HepG2 (cell line): ENCODE data around the gene PSD4. TPM values are rescaled to one million over a fixed set of nuclear protein-coding genes. Genes with fewer than 3 reads are reported as not detected.

Source experiments
- ATAC-seq: fragments of 200-7000 bp; cut with Tn5 transposase; 3 replicates; pipeline ENCODE4 v1.9.1; 2020; ENCODE audit warnings: mild to moderate bottlenecking, moderate library complexity
- BruUV-seq: library from RNA; stranded (reverse); fragments of 400-500 nt; replicated peaks from 2 replicates; lab custom pipeline; 2021; lab: Mats Ljungman, UMichigan
- CTCF ChIA-PET: fragments of 300-600 bp; formaldehyde crosslinking; extraction: SDS; loops from one replicate; lab custom pipeline; 2021; ENCODE audit warnings: low total read pairs, inconsistent platforms, low intra/inter-chr PET ratio; lab: Yijun Ruan, JAX
- POLR2A ChIA-PET: fragments of 350-600 bp; sonication (Branson Sonifier 250); formaldehyde crosslinking; loops from one replicate; lab custom pipeline; 2020; ENCODE audit warnings: antibody characterized with exemption, inconsistent platforms; lab: Yijun Ruan, JAX
- DNase-seq: peaks from one replicate; pipeline ENCODE4 v3.0.0-alpha.2; 2015; ENCODE audit warnings: low spot score
- FAIRE-seq: peaks from 3 replicates; lab custom pipeline; 2011; peaks lifted over from hg19 to GRCh38; lab: Jason Lieb, UNC
- H2AFZ ChIP-seq: one replicate; pipeline ENCODE4 v1.6.1; 2011; ENCODE audit warnings: low read length, inconsistent platforms
- H3K27ac ChIP-seq: fragments of 300-600 bp; 3 replicates; pipeline ENCODE4 v1.8.0; 2011; ENCODE audit warnings: mixed run types, mild to moderate bottlenecking, mixed read lengths, low read length, inconsistent platforms; ENCODE audit not compliant: insufficient read depth; ENCODE audit errors: extremely low read length
- H3K27me3 ChIP-seq, 2 experiments: fragments of 200-600 bp in 1 of 2; 2 replicates in 1 of 2; 3 replicates in 1 of 2; pipeline versions ENCODE4 v1.6.0 to v1.8.0; 2011; ENCODE audit warnings: low read length in 2 of 2, mild to moderate bottlenecking in 2 of 2, moderate library complexity in 2 of 2, inconsistent platforms in 1 of 2; ENCODE audit not compliant: insufficient read depth in 2 of 2, control insufficient read depth in 1 of 2
- H3K36me3 ChIP-seq, 2 experiments: fragments of 200-600 bp in 1 of 2; replicated peaks in 1 of 2; 2 replicates in 1 of 2; 3 replicates in 1 of 2; pipeline versions ENCODE4 v1.5.1 to v1.8.0; 2011; ENCODE audit warnings: low read length in 2 of 2, inconsistent platforms in 1 of 2; ENCODE audit not compliant: insufficient read depth in 2 of 2, control insufficient read depth in 1 of 2
- H3K4me1 ChIP-seq: 2 replicates; pipeline ENCODE4 v1.5.1; 2012; ENCODE audit warnings: low read length, inconsistent platforms; ENCODE audit not compliant: insufficient read depth
- H3K4me2 ChIP-seq: 2 replicates; pipeline ENCODE4 v1.6.0; 2011; ENCODE audit warnings: low read depth, low read length, inconsistent platforms
- H3K4me3 ChIP-seq, 3 experiments: fragments of 200-600 bp in 1 of 3; sonication (generic), shearing (Covaris generic) in 1 of 3; replicated peaks in 1 of 3; 2 replicates each; pipeline ENCODE4 v1.5.1; 2011 to 2016; ENCODE audit warnings: low read length in 3 of 3, inconsistent platforms in 2 of 3, low read depth in 2 of 3, mild to moderate bottlenecking in 2 of 3, control low read depth in 1 of 3, mixed read lengths in 1 of 3; ENCODE audit not compliant: insufficient read depth in 1 of 3
- H3K79me2 ChIP-seq: one replicate; pipeline ENCODE4 v1.6.1; 2011; ENCODE audit warnings: low read length, inconsistent platforms; ENCODE audit not compliant: insufficient read depth
- H3K9ac ChIP-seq: 2 replicates; pipeline ENCODE4 v1.6.0; 2011; ENCODE audit warnings: mild to moderate bottlenecking, low read depth, low read length, inconsistent platforms; ENCODE audit not compliant: insufficient read depth
- H3K9me3 ChIP-seq: 2 replicates; pipeline ENCODE4 v1.5.1; 2012; ENCODE audit warnings: mild to moderate bottlenecking, low read length
- H4K20me1 ChIP-seq: 2 replicates; pipeline ENCODE4 v1.6.0; 2011; ENCODE audit warnings: inconsistent platforms, mild to moderate bottlenecking, low read length, moderate library complexity; ENCODE audit not compliant: insufficient read depth
- CHD4 ChIP-seq: fragments of 200-600 bp; sonication (generic); IDR thresholded peaks from 2 replicates; pipeline ENCODE4 v1.7.0; 2017; ENCODE audit warnings: mild to moderate bottlenecking, low read length, borderline replicate concordance
- JDP2 ChIP-seq: sonication (generic); formaldehyde crosslinking; IDR thresholded peaks from 2 replicates; pipeline ENCODE4 v1.8.1; 2022; ENCODE audit warnings: missing genetic modification reagents, borderline replicate concordance
- MIER3 ChIP-seq: IDR thresholded peaks from 2 replicates; pipeline ENCODE4 v1.6.1; 2016; ENCODE audit warnings: missing compliant biosample characterization, borderline replicate concordance
- MTA1 ChIP-seq: sonication (generic); formaldehyde crosslinking; IDR thresholded peaks from 2 replicates; pipeline ENCODE4 v1.4.0; 2020; ENCODE audit warnings: missing genetic modification reagents, mild to moderate bottlenecking, borderline replicate concordance
- RBM22 ChIP-seq: fragments of 200-400 bp; formaldehyde crosslinking; optimal IDR thresholded peaks from 2 replicates; pipeline ENCODE3; 2017; ENCODE audit warnings: mild to moderate bottlenecking, low read length, moderate library complexity
- SUZ12 ChIP-seq: fragments of 150-350 bp; IDR thresholded peaks from 2 replicates; pipeline ENCODE4 v1.6.1; 2014; ENCODE audit warnings: low read depth, low read length
- TSC22D2 ChIP-seq: sonication (generic); formaldehyde crosslinking; IDR thresholded peaks from 2 replicates; pipeline ENCODE4 v1.5.1; 2020; ENCODE audit warnings: missing genetic modification reagents, mild to moderate bottlenecking, borderline replicate concordance
- ZNF230 ChIP-seq: sonication (generic); formaldehyde crosslinking; IDR thresholded peaks from 2 replicates; pipeline ENCODE4 v1.4.0; 2020; ENCODE audit warnings: mild to moderate bottlenecking, missing genetic modification reagents
- ZNF333 ChIP-seq: sonication (generic); formaldehyde crosslinking; IDR thresholded peaks from 2 replicates; pipeline ENCODE4 v1.4.0; 2020; ENCODE audit warnings: mild to moderate bottlenecking, missing genetic modification reagents, borderline replicate concordance
- ZNF530 ChIP-seq: sonication (generic); formaldehyde crosslinking; IDR thresholded peaks from 2 replicates; pipeline ENCODE4 v1.5.0; 2020; ENCODE audit warnings: low read depth, mild to moderate bottlenecking, missing genetic modification reagents
- ZNF615 ChIP-seq: sonication (generic); formaldehyde crosslinking; IDR thresholded peaks from 2 replicates; pipeline ENCODE4 v1.5.0; 2020; ENCODE audit warnings: mild to moderate bottlenecking, missing genetic modification reagents, borderline replicate concordance
- WGBS: methylation state at CpG from one replicate; pipeline ENCODE4 v1.1.6; 2017; ENCODE audit warnings: low lambda C conversion rate; 5-methylcytosine and 5-hydroxymethylcytosine counted together
- in situ Hi-C: cut with HindIII; loops from 2 replicates; pipeline ENCODE4 v1.10.0; 2017; ENCODE audit warnings: low pct_unique_long_range_greater_than_20kb; ENCODE audit not compliant: extremely low pct_ligation_motif_present
- intact Hi-C: fragments of 100-400 bp; cut with micrococcal nuclease; formaldehyde crosslinking; loops from one replicate; pipeline ENCODE4 v1.10.0; 2022; ENCODE audit not compliant: unreplicated experiment
- polyA plus RNA-seq, 8 experiments: library from polyadenylated mRNA; depleted of rRNA in 3 of 8; stranded (reverse) in 7 of 8; unstranded in 1 of 8; fragments of >200 nt; fragmentation: Illumina TruSeq in 4 of 8; extraction: Trizol in 4 of 8; gene quantifications; 2 replicates each; pipeline versions ENCODE4 v1.2.1 to v1.2.3, GENCODE V29; 2011 to 2016; ENCODE audit warnings: low read depth in 4 of 8, missing spikeins in 1 of 8, mixed read lengths in 1 of 8; ENCODE audit not compliant: insufficient read depth in 1 of 8
- total RNA-seq, 5 experiments: library from RNA; depleted of rRNA; stranded (reverse); fragments of >200 nt; fragmentation: Illumina TruSeq; extraction: Trizol; gene quantifications; 2 replicates each; pipeline ENCODE4 v1.2.3, GENCODE V29; 2016; ENCODE audit warnings: low read depth in 1 of 5
- TF ChIP-seq, protein P1 (sequence below): sonication (generic); formaldehyde crosslinking; IDR thresholded peaks from 2 replicates; pipeline ENCODE4 v1.5.1; 2020; ENCODE audit warnings: missing genetic modification reagents, mild to moderate bottlenecking, borderline replicate concordance
- TF ChIP-seq, protein P2 (sequence below): IDR thresholded peaks from 2 replicates; pipeline ENCODE4 v1.6.1; 2018; ENCODE audit warnings: missing genetic modification reagents, mild to moderate bottlenecking, missing compliant biosample characterization
- TF ChIP-seq, protein P3 (sequence below): sonication (generic); formaldehyde crosslinking; IDR thresholded peaks from 2 replicates; pipeline ENCODE4 v1.4.0; 2020; ENCODE audit warnings: mild to moderate bottlenecking, missing genetic modification reagents, borderline replicate concordance
- TF ChIP-seq, protein P4 (sequence below): sonication (generic); formaldehyde crosslinking; IDR thresholded peaks from 2 replicates; pipeline ENCODE4 v1.8.0; 2022; ENCODE audit warnings: missing genetic modification reagents, mild to moderate bottlenecking, inconsistent platforms, borderline replicate concordance
- TF ChIP-seq, protein P5 (sequence below): sonication (generic); formaldehyde crosslinking; IDR thresholded peaks from 2 replicates; pipeline ENCODE4 v1.5.0; 2020; ENCODE audit warnings: mild to moderate bottlenecking, missing genetic modification reagents

The PSD4 gene
- total and polyA plus RNA-seq, 2 of the 13 experiments (the other 11 are each of a cell fraction or from before 2014, with no cell fraction given) = 5.8 to 9.4 TPM

DNA sequence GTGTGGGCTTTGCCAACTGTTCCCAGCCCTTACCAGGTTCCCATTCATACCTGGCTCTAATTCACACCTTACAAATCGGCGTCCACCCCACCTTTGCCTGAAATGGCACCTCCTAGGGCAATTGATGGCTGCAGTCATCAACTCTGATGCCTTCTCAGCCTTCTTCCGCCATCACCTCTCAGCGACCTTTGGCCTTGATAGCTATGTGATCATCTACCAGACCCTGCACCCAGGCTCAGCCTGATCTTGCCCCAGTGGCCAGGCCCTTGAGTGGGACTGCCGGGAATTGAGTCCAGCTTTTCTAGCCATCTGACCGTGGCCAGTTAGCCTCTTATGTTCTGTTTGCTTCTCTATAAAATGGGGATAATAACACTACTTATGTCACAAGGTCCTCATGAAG is 32.5 kb downstream of the PSD4 start:
- H3K4me3 ChIP-seq = no peak overlapping the region
- H3K79me2 ChIP-seq = no peaks in the 10 kb centered on the region
- BruUV-seq = no TSS peak
- no peaks in the 10 kb centered on the region for H4K20me1 ChIP-seq
- TF ChIP-seq MTA1 (CRISPR knock-in tag) (no peak), MIER3 (CRISPR knock-in tag) (no peak), TSC22D2 (CRISPR knock-in tag) (no peak), ZNF333 (CRISPR knock-in tag) (no peak), CHD4 (no peak), RBM22 (no peak), ZNF530 (no peak), SUZ12 (no peak), ZNF230 (CRISPR knock-in tag) (no peak), JDP2 (CRISPR knock-in tag) (no peak), ZNF615 (CRISPR knock-in tag) (no peak)
- TF ChIP-seq, protein P1, sequence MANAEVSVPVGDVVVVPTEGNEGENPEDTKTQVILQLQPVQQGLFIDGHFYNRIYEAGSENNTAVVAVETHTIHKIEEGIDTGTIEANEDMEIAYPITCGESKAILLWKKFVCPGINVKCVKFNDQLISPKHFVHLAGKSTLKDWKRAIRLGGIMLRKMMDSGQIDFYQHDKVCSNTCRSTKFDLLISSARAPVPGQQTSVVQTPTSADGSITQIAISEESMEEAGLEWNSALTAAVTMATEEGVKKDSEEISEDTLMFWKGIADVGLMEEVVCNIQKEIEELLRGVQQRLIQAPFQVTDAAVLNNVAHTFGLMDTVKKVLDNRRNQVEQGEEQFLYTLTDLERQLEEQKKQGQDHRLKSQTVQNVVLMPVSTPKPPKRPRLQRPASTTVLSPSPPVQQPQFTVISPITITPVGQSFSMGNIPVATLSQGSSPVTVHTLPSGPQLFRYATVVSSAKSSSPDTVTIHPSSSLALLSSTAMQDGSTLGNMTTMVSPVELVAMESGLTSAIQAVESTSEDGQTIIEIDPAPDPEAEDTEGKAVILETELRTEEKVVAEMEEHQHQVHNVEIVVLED = no peak
- TF ChIP-seq, protein P2, sequence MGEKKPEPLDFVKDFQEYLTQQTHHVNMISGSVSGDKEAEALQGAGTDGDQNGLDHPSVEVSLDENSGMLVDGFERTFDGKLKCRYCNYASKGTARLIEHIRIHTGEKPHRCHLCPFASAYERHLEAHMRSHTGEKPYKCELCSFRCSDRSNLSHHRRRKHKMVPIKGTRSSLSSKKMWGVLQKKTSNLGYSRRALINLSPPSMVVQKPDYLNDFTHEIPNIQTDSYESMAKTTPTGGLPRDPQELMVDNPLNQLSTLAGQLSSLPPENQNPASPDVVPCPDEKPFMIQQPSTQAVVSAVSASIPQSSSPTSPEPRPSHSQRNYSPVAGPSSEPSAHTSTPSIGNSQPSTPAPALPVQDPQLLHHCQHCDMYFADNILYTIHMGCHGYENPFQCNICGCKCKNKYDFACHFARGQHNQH (CRISPR knock-in tag) = no peak
- TF ChIP-seq, protein P3, sequence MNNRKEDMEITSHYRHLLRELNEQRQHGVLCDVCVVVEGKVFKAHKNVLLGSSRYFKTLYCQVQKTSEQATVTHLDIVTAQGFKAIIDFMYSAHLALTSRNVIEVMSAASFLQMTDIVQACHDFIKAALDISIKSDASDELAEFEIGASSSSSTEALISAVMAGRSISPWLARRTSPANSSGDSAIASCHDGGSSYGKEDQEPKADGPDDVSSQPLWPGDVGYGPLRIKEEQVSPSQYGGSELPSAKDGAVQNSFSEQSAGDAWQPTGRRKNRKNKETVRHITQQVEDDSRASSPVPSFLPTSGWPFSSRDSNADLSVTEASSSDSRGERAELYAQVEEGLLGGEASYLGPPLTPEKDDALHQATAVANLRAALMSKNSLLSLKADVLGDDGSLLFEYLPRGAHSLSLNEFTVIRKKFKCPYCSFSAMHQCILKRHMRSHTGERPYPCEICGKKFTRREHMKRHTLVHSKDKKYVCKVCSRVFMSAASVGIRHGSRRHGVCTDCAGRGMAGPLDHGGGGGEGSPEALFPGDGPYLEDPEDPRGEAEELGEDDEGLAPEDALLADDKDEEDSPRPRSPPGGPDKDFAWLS (CRISPR knock-in tag) = no peak
- TF ChIP-seq, protein P4, sequence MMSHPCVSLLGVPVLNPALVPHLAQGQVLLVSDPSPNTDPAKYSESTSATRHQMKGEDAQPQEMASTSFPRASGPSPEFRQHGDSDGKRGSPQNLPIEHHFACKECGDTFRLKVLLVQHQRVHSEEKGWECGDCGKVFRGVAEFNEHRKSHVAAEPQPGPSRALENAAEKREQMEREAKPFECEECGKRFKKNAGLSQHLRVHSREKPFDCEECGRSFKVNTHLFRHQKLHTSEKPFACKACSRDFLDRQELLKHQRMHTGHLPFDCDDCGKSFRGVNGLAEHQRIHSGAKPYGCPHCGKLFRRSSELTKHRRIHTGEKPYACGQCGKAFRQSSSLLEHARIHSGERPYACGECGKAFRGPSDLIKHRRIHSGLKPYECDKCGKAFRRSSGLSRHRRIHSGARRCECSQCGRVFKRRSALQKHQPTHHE (CRISPR knock-in tag) = no peak
- TF ChIP-seq, protein P5, sequence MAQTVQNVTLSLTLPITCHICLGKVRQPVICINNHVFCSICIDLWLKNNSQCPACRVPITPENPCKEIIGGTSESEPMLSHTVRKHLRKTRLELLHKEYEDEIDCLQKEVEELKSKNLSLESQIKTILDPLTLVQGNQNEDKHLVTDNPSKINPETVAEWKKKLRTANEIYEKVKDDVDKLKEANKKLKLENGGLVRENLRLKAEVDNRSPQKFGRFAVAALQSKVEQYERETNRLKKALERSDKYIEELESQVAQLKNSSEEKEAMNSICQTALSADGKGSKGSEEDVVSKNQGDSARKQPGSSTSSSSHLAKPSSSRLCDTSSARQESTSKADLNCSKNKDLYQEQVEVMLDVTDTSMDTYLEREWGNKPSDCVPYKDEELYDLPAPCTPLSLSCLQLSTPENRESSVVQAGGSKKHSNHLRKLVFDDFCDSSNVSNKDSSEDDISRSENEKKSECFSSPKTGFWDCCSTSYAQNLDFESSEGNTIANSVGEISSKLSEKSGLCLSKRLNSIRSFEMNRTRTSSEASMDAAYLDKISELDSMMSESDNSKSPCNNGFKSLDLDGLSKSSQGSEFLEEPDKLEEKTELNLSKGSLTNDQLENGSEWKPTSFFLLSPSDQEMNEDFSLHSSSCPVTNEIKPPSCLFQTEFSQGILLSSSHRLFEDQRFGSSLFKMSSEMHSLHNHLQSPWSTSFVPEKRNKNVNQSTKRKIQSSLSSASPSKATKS (CRISPR knock-in tag) = no peak
- H3K9ac ChIP-seq = no peak overlapping the region
- intact Hi-C loops = no loop called here
- WGBS = 73% methylated on average over 6 of the region's 6 CpGs
- in situ Hi-C loops = loop anchor here (5.0 kb wide), 1 partner anchor 41 kb away; no protein-coding TSS in a partner anchor
- no peak overlapping the region for H3K4me2 ChIP-seq
- ChIA-PET CTCF (no interaction called here), POLR2A (interaction anchor here (1.7 to 3.0 kb wide), 2 partner anchors 11 to 118 kb away, joined by 4 to 14 read pairs; no protein-coding TSS in a partner anchor)
- H2AFZ ChIP-seq = no peak overlapping the region
- no peak overlapping the region for H3K27ac ChIP-seq
- ATAC-seq (no peak), DNase-seq (no peak), FAIRE-seq (no peak)
- no peaks in the 10 kb centered on the region for H3K27me3 ChIP-seq
- H3K9me3 ChIP-seq = no peaks in the 10 kb centered on the region
- H3K36me3 ChIP-seq = no peaks in the 10 kb centered on the region
- H3K4me1 ChIP-seq = peaks cover 65% of the 10 kb centered on the region
